ENCODE data around the gene PPP1R1A.

PPP1R1A gene

GRCh38 chr12:54589964-54590363 is 1.5 kb upstream of the PPP1R1A start:
- Mint-ChIP-seq H3K4me3 (no peak overlapping the region), H3K27me3 (peaks cover 82% of the 10 kb centered on the region), H3K9me3 (no peaks in the 10 kb centered on the region), H3K4me1 (peaks cover 11% of the 10 kb centered on the region), H3K27ac (no peak overlapping the region)
- no peak for ATAC-seq
- DNase-seq: no peak

- Mint-ChIP-seq H3K9me3 (no peaks in the 10 kb centered on the region), H3K4me3 (peak overlapping the region; percentile 51 to 58), H3K27me3 (peaks cover 88% of the 10 kb centered on the region), H3K27ac (no peak overlapping the region), H3K4me1 (peaks cover 11% of the 10 kb centered on the region)
- no peak for ATAC-seq
- no peak for DNase-seq
Measured at GRCh38 chr12:54588890-54589267, 420 bp upstream of the PPP1R1A start.

- ATAC-seq: no peak
- H3K4me1 Mint-ChIP-seq: peaks cover 11% of the 10 kb centered on the region
Measured at GRCh38 chr12:54587315-54587873, 1.1 kb downstream of the PPP1R1A start.

GRCh38 chr12:54586620-54587019 is 1.8 kb downstream of the PPP1R1A start:
- Mint-ChIP-seq H3K4me1 (peaks cover 11% of the 10 kb centered on the region), H3K27ac (no peak overlapping the region), H3K9me3 (no peaks in the 10 kb centered on the region), H3K27me3 (peaks cover 78% of the 10 kb centered on the region), H3K4me3 (no peak overlapping the region)
- DNase-seq (no peak), ATAC-seq (no peak)

More at GRCh38 chr12:54587315-54587873, 1.1 kb downstream of the PPP1R1A start:
- no peak overlapping the region for H3K4me3 Mint-ChIP-seq
- peaks cover 85% of the 10 kb centered on the region for H3K27me3 Mint-ChIP-seq
- no peaks in the 10 kb centered on the region for H3K9me3 Mint-ChIP-seq
- H3K27ac Mint-ChIP-seq: no peak overlapping the region
- DNase-seq: no peak

- Mint-ChIP-seq H3K27me3 (peaks cover 64% of the 10 kb centered on the region), H3K4me1 (peaks cover 11% of the 10 kb centered on the region), H3K27ac (no peak overlapping the region), H3K4me3 (no peak overlapping the region), H3K9me3 (no peaks in the 10 kb centered on the region)
- DNase-seq (no peak), ATAC-seq (no peak)
Measured at GRCh38 chr12:54585243-54585642, 3.2 kb downstream of the PPP1R1A start.

- H3K27ac Mint-ChIP-seq: no peak overlapping the region
- H3K27me3 Mint-ChIP-seq: peaks cover 53% of the 10 kb centered on the region
- H3K4me1 Mint-ChIP-seq: peaks cover 15% of the 10 kb centered on the region
- ATAC-seq (no peak), DNase-seq (no peak)
- no peaks in the 10 kb centered on the region for H3K9me3 Mint-ChIP-seq
- no peak overlapping the region for H3K4me3 Mint-ChIP-seq
Measured at GRCh38 chr12:54584128-54584527, 4.3 kb downstream of the PPP1R1A start.

GRCh38 chr12:54583726-54584125 is 4.7 kb downstream of the PPP1R1A start:
- Mint-ChIP-seq H3K4me3 (no peak overlapping the region), H3K9me3 (no peaks in the 10 kb centered on the region), H3K4me1 (peaks cover 11% of the 10 kb centered on the region), H3K27ac (no peak overlapping the region), H3K27me3 (peaks cover 49% of the 10 kb centered on the region)
- ATAC-seq (no peak), DNase-seq (no peak)

- Mint-ChIP-seq H3K4me3 (no peak overlapping the region), H3K4me1 (peaks cover 8% of the 10 kb centered on the region), H3K9me3 (no peaks in the 10 kb centered on the region), H3K27me3 (peaks cover 26% of the 10 kb centered on the region), H3K27ac (no peak overlapping the region)
- no peak for ATAC-seq
- DNase-seq: no peak
Measured at GRCh38 chr12:54581412-54581811, 7.0 kb downstream of the PPP1R1A start.

- H3K4me3 Mint-ChIP-seq: no peak overlapping the region
- H3K4me1 Mint-ChIP-seq: peaks cover 8% of the 10 kb centered on the region
- H3K27ac Mint-ChIP-seq: no peak overlapping the region
- no peaks in the 10 kb centered on the region for H3K9me3 Mint-ChIP-seq
- DNase-seq (peak; percentile 81 to 82), ATAC-seq (peak; percentile 91)
- peaks cover 10% of the 10 kb centered on the region for H3K27me3 Mint-ChIP-seq
Measured at GRCh38 chr12:54579696-54580333, 8.6 kb downstream of the PPP1R1A start.

- no peak overlapping the region for H3K4me3 Mint-ChIP-seq
- H3K4me1 Mint-ChIP-seq: peaks cover 8% of the 10 kb centered on the region
- H3K27me3 Mint-ChIP-seq: peaks cover 4% of the 10 kb centered on the region
- peak; percentile 7 for ATAC-seq
- H3K9me3 Mint-ChIP-seq: no peaks in the 10 kb centered on the region
- no peak overlapping the region for H3K27ac Mint-ChIP-seq
- DNase-seq: no peak
Measured at GRCh38 chr12:54579258-54579657, 9.2 kb downstream of the PPP1R1A start.

- Mint-ChIP-seq H3K27me3 (no peaks in the 10 kb centered on the region), H3K9me3 (no peaks in the 10 kb centered on the region), H3K4me1 (peaks cover 8% of the 10 kb centered on the region), H3K4me3 (no peak overlapping the region), H3K27ac (peak overlapping the region in 1 of 2 donors; percentile 27)
- DNase-seq: no peak
- ATAC-seq: no peak
Measured at GRCh38 chr12:54578778-54579177, 9.7 kb downstream of the PPP1R1A start.

GRCh38 chr12:54572881-54573280 is 15.6 kb downstream of the PPP1R1A start:
- Mint-ChIP-seq H3K27ac (no peak overlapping the region), H3K4me1 (no peaks in the 10 kb centered on the region), H3K27me3 (no peaks in the 10 kb centered on the region), H3K9me3 (no peaks in the 10 kb centered on the region), H3K4me3 (no peak overlapping the region)
- no peak for ATAC-seq
- no peak for DNase-seq

GRCh38 chr12:54571193-54572188 is 17.0 kb downstream of the PPP1R1A start:
- no peak for ATAC-seq
- H3K27me3 Mint-ChIP-seq: no peaks in the 10 kb centered on the region
- H3K4me1 Mint-ChIP-seq: no peaks in the 10 kb centered on the region
- no peaks in the 10 kb centered on the region for H3K9me3 Mint-ChIP-seq
- no peak overlapping the region for H3K27ac Mint-ChIP-seq
- H3K4me3 Mint-ChIP-seq: no peak overlapping the region
- no peak for DNase-seq

GRCh38 chr12:54569995-54570528 is 18.4 kb downstream of the PPP1R1A start:
- Mint-ChIP-seq H3K9me3 (no peaks in the 10 kb centered on the region), H3K27ac (peak overlapping the region in 1 of 2 donors; percentile 69), H3K4me1 (no peaks in the 10 kb centered on the region), H3K4me3 (no peak overlapping the region), H3K27me3 (no peaks in the 10 kb centered on the region)
- ATAC-seq (no peak), DNase-seq (no peak)

GRCh38 chr12:54569072-54569471 is 19.4 kb downstream of the PPP1R1A start:
- no peaks in the 10 kb centered on the region for H3K27me3 Mint-ChIP-seq
- no peak for DNase-seq
- no peak overlapping the region for H3K4me3 Mint-ChIP-seq
- no peaks in the 10 kb centered on the region for H3K9me3 Mint-ChIP-seq
- H3K27ac Mint-ChIP-seq: no peak overlapping the region
- no peaks in the 10 kb centered on the region for H3K4me1 Mint-ChIP-seq
- no peak for ATAC-seq

- Mint-ChIP-seq H3K9me3 (no peaks in the 10 kb centered on the region), H3K4me1 (peaks cover 8% of the 10 kb centered on the region), H3K4me3 (no peak overlapping the region), H3K27ac (no peak overlapping the region), H3K27me3 (no peaks in the 10 kb centered on the region)
- no peak for ATAC-seq
- DNase-seq: no peak
Measured at GRCh38 chr12:54566792-54567191, 21.7 kb downstream of the PPP1R1A start.

Data from stimulated activated naive CD8-positive, alpha-beta T cell treated with anti-CD3 and anti-CD28 coated beads, Interleukin-15, amount 100 ng/mL, for 72 hours (primary cell).